ENCODE data around the gene PKDREJ.

GRCh38 chr22:46239261-46240048, 23.7 kb downstream of the PKDREJ start:
- TF ChIP-seq CTCF (IDR thresholded peaks at IDR 0.05; ENCODE audit: low read depth, low read length, poor library complexity, severe bottlenecking) (no peak), EZH2phosphoT487 (IDR thresholded peaks at IDR 0.05; ENCODE audit: borderline replicate concordance, low read length) (no peak)

Data from DOHH2 (cell line).